HCT116 (cell line): ENCODE results near the gene BRIP1. TPM values are rescaled to one million over a fixed set of nuclear protein-coding genes. Genes with fewer than 3 reads are reported as not detected.

Experiments
- ATAC-seq: fragments of 200-7000 bp; cut with Tn5 transposase; 2 replicates; pipeline ENCODE4 v1.9.1; 2020; ENCODE audit warnings: mild to moderate bottlenecking, moderate library complexity
- BruUV-seq: library from RNA; stranded (reverse); fragments of 400-500 nt; replicated peaks from 2 replicates; lab custom pipeline; 2021; lab: Mats Ljungman, UMichigan
- CTCF ChIA-PET: fragments of 300-600 bp; sonication (Branson Sonifier 250); formaldehyde crosslinking; loops from one replicate; lab custom pipeline; 2021; ENCODE audit warnings: antibody characterized with exemption; lab: Charles Lee
- POLR2A ChIA-PET: fragments of 300-600, 350-600 bp; sonication (Branson Sonifier 250); formaldehyde crosslinking; loops from one replicate; lab custom pipeline; 2021; ENCODE audit warnings: antibody characterized with exemption; lab: Charles Lee
- RAD21 ChIA-PET, 2 experiments: fragments of 300-600 bp; sonication (Branson Sonifier 250); formaldehyde crosslinking; loops; one replicate each; lab custom pipeline; 2023; ENCODE audit warnings: low total read pairs in 2 of 2; ENCODE audit not compliant: uncharacterized antibody in 2 of 2, unreplicated experiment in 2 of 2, low non-redundant PET in 1 of 2; lab: Charles Lee
- DNase-seq: peaks from one replicate; pipeline ENCODE4 v3.0.0-alpha.2; 2010; ENCODE audit warnings: low read depth, low spot score
- H2AFZ ChIP-seq: fragments of 200-600 bp; shearing (Covaris generic), sonication (generic); 2 replicates; pipeline ENCODE4 v1.6.1; 2017; ENCODE audit warnings: low read depth, mixed run types, mixed read lengths, antibody characterized with exemption, low read length; ENCODE audit not compliant: poor library complexity, severe bottlenecking
- H3K27ac ChIP-seq: 2 replicates; pipeline ENCODE4 v1.5.1; 2012; ENCODE audit warnings: low read depth, low read length
- H3K27me3 ChIP-seq: fragments of 200-600 bp; sonication (generic); 2 replicates; pipeline ENCODE4 v1.6.1; 2016; ENCODE audit warnings: mixed run types, low read length, mixed read lengths; ENCODE audit not compliant: insufficient read depth
- H3K36me3 ChIP-seq, 2 experiments: fragments of 200-500 bp in 1 of 2; fragments of 200-600 bp in 1 of 2; sonication (Bioruptor generic) in 1 of 2; sonication (generic) in 1 of 2; 2 replicates each; pipeline versions ENCODE4 v1.5.1 to v1.6.1; 2014 to 2016; ENCODE audit warnings: low read length in 2 of 2, inconsistent platforms in 1 of 2, mixed read lengths in 1 of 2, mixed run types in 1 of 2; ENCODE audit not compliant: insufficient read depth in 2 of 2, control insufficient read depth in 1 of 2
- H3K4me1 ChIP-seq, 2 experiments: fragments of 200-600 bp in 1 of 2; sonication (generic) in 1 of 2; 2 replicates each; pipeline versions ENCODE4 v1.5.1 to v1.6.1; 2012 to 2017; ENCODE audit warnings: low read length in 2 of 2, inconsistent platforms in 1 of 2, mild to moderate bottlenecking in 1 of 2, mixed read lengths in 1 of 2, mixed run types in 1 of 2, moderate library complexity in 1 of 2; ENCODE audit not compliant: insufficient read depth in 2 of 2, control insufficient read depth in 1 of 2
- H3K4me2 ChIP-seq: fragments of 200-600 bp; sonication (generic); 2 replicates; pipeline ENCODE4 v1.6.1; 2017; ENCODE audit warnings: mixed run types, low read length, mixed read lengths
- H3K4me3 ChIP-seq, 2 experiments: fragments of 200-600 bp in 1 of 2; sonication (generic) in 1 of 2; replicated peaks in 1 of 2; 2 replicates each; pipeline ENCODE4 v1.5.1; 2011 to 2016; ENCODE audit warnings: low read length in 2 of 2, control low read depth in 1 of 2, low read depth in 1 of 2, mild to moderate bottlenecking in 1 of 2, mixed read lengths in 1 of 2, mixed run types in 1 of 2
- H3K79me2 ChIP-seq: fragments of 200-600 bp; sonication (generic); 2 replicates; pipeline ENCODE4 v1.6.1; 2017; ENCODE audit warnings: mild to moderate bottlenecking, mixed run types, low read length, moderate library complexity, mixed read lengths; ENCODE audit not compliant: insufficient read depth
- H3K9ac ChIP-seq: fragments of 200-600 bp; sonication (generic); 2 replicates; pipeline ENCODE4 v1.6.1; 2016; ENCODE audit warnings: low read length, mixed read lengths
- H3K9me2 ChIP-seq: fragments of 200-600 bp; sonication (generic), shearing (Covaris generic); 2 replicates; pipeline ENCODE4 v1.6.1; 2017; ENCODE audit warnings: mixed run types, mild to moderate bottlenecking, moderate library complexity; ENCODE audit not compliant: insufficient read depth
- H3K9me3 ChIP-seq, 2 experiments: fragments of 200-500 bp in 1 of 2; fragments of 200-600 bp in 1 of 2; sonication (Bioruptor generic) in 1 of 2; sonication (generic) in 1 of 2; 2 replicates each; pipeline ENCODE4 v1.6.1; 2014 to 2017; ENCODE audit warnings: low read length in 2 of 2, mixed read lengths in 2 of 2, inconsistent platforms in 1 of 2, low read depth in 1 of 2, mild to moderate bottlenecking in 1 of 2, mixed run types in 1 of 2, moderate library complexity in 1 of 2; ENCODE audit not compliant: control insufficient read depth in 1 of 2, insufficient read depth in 1 of 2
- H4K20me1 ChIP-seq: fragments of 200-600 bp; sonication (generic), shearing (Covaris generic); 2 replicates; pipeline ENCODE4 v1.6.1; 2017; ENCODE audit warnings: mixed run types, mild to moderate bottlenecking, moderate library complexity; ENCODE audit not compliant: insufficient read depth
- ATF3 ChIP-seq: IDR thresholded peaks from 2 replicates; pipeline ENCODE4 v1.6.1; 2012
- CBX3 ChIP-seq: IDR thresholded peaks from 2 replicates; pipeline ENCODE4 v1.6.1; 2012; ENCODE audit warnings: low read depth
- CEBPB ChIP-seq: IDR thresholded peaks from 2 replicates; pipeline ENCODE4 v1.6.1; 2012; ENCODE audit warnings: low read depth
- CTCF ChIP-seq, 3 experiments: fragments of 200-600 bp in 1 of 3; sonication (generic) in 1 of 3; IDR thresholded peaks in 2 of 3; conservative IDR thresholded peaks in 1 of 3; 2 replicates each; pipeline ENCODE4 v1.5.1; 2012 to 2017; ENCODE audit warnings: low read depth in 2 of 3, low read length in 2 of 3, antibody characterized with exemption in 1 of 3, borderline replicate concordance in 1 of 3, control low read depth in 1 of 3, mild to moderate bottlenecking in 1 of 3, mixed read lengths in 1 of 3, mixed run types in 1 of 3, moderate library complexity in 1 of 3; ENCODE audit not compliant: insufficient read depth in 1 of 3
- EZH2 ChIP-seq: fragments of 200-600 bp; sonication (generic); IDR thresholded peaks from 2 replicates; pipeline ENCODE4 v1.6.1; 2017; ENCODE audit warnings: antibody characterized with exemption, mixed run types
- FOSL1 ChIP-seq: IDR thresholded peaks from 2 replicates; pipeline ENCODE4 v1.6.1; 2012; ENCODE audit warnings: low read depth
- POLR2A ChIP-seq: IDR thresholded peaks from 2 replicates; pipeline ENCODE4 v1.7.0; 2011; ENCODE audit warnings: borderline replicate concordance; ENCODE audit not compliant: insufficient read depth, insufficient read length; ENCODE audit errors: extremely low read depth
- POLR2AphosphoS5 ChIP-seq: IDR thresholded peaks from 2 replicates; pipeline ENCODE4 v1.6.1; 2011; ENCODE audit warnings: mild to moderate bottlenecking, low read depth, low read length, moderate library complexity
- RAD21 ChIP-seq: IDR thresholded peaks from 2 replicates; pipeline ENCODE4 v1.6.1; 2012; ENCODE audit warnings: low read depth, mild to moderate bottlenecking
- SRF ChIP-seq: IDR thresholded peaks from 2 replicates; pipeline ENCODE4 v1.6.1; 2012; ENCODE audit warnings: low read depth
- ZFX ChIP-seq: fragments of 450-650 bp; IDR thresholded peaks from 2 replicates; pipeline ENCODE4 v1.6.1; 2017
- intact Hi-C: fragments of 100-400 bp; cut with micrococcal nuclease; formaldehyde crosslinking; loops from 2 replicates; pipeline ENCODE4 v1.10.0; 2022
- total RNA-seq: library from RNA; stranded (reverse); gene quantifications from one replicate; pipeline ENCODE4 v1.2.1, GENCODE V29; 2021; ENCODE audit not compliant: unreplicated experiment

BRIP1 gene
- total RNA-seq, 1 experiment from 2014 or later = 22.2 TPM

- POLR2A ChIA-PET = no interaction called here
- H3K9me2 ChIP-seq = no peaks in the 10 kb centered on the region
These were observed 50.1 kb downstream of the BRIP1 start for GRCh38 chr17:61813211-61813610.

More at GRCh38 chr17:61813211-61813610, 50.1 kb downstream of the BRIP1 start:
- no peak overlapping the region for H3K27ac ChIP-seq
- H2AFZ ChIP-seq = no peak overlapping the region
- H3K9ac ChIP-seq = no peak overlapping the region
- peaks cover 0 to 7% of the 10 kb centered on the region in 2 experiments; a peak in 2 of 4 replicates for H3K36me3 ChIP-seq
- RAD21 ChIA-PET = no interaction called here
- H3K27me3 ChIP-seq = no peaks in the 10 kb centered on the region
- H3K4me2 ChIP-seq = no peak overlapping the region
- no TSS peak for BruUV-seq
- no peaks in the 10 kb centered on the region; the same call in 1 of the 2 replicates for H3K79me2 ChIP-seq
- TF ChIP-seq CBX3 (no peak), SRF (no peak), POLR2AphosphoS5 (no peak), ZFX (no peak), RAD21 (no peak), FOSL1 (no peak), EZH2 (no peak), CEBPB (no peak), CTCF (IDR thresholded peaks at IDR 0.05 in 2 of 3, conservative IDR thresholded peaks at IDR 0.05 in 1 of 3; ENCODE audit: borderline replicate concordance in 1 of 3, insufficient read depth in 1 of 3, low read depth in 2 of 3, low read length in 2 of 3) (no peak), POLR2A (no peak), ATF3 (no peak)
- TF ChIP-seq, all 23 proteins: peak for 0
- ATAC-seq (no peak), DNase-seq (no peak)
- H4K20me1 ChIP-seq = no peaks in the 10 kb centered on the region
- no peaks in the 10 kb centered on the region for H3K4me1 ChIP-seq
- H3K9me3 ChIP-seq = no peaks in the 10 kb centered on the region
- no peak overlapping the region for H3K4me3 ChIP-seq
- CTCF ChIA-PET = interaction anchor here (0.8 to 0.9 kb wide), 2 partner anchors 23 to 230 kb away, joined by 3 read pairs; no protein-coding TSS in a partner anchor
- intact Hi-C loops = no loop called here
